IMR-90 (cell line): ENCODE measurements around the gene OPN4. TPM values are rescaled to one million over a fixed set of nuclear protein-coding genes. Genes with fewer than 3 reads are reported as not detected.

Experiments used
- ATAC-seq: fragments of 200-7000 bp; cut with Tn5 transposase; 2 replicates; pipeline ENCODE4 v1.9.1; 2020; ENCODE audit warnings: low read depth, mild to moderate bottlenecking, moderate library complexity
- BruUV-seq: library from RNA; stranded (reverse); fragments of 400-500 nt; replicated peaks from 2 replicates; lab custom pipeline; 2021; lab: Mats Ljungman, UMichigan
- CTCF ChIA-PET: fragments of 300-600 bp; formaldehyde crosslinking; extraction: SDS; loops from one replicate; lab custom pipeline; 2021; ENCODE audit warnings: antibody characterized with exemption; lab: Yijun Ruan, JAX
- POLR2A ChIA-PET: fragments of 300-600 bp; sonication (Branson Sonifier 250); formaldehyde crosslinking; loops from one replicate; lab custom pipeline; 2022; ENCODE audit warnings: antibody characterized with exemption; ENCODE audit not compliant: unreplicated experiment; lab: Charles Lee
- DNase-seq: peaks from one replicate; pipeline ENCODE4 v3.0.0; 2013
- H2AFZ ChIP-seq: replicated peaks from 2 replicates; pipeline ENCODE3; 2013; ENCODE audit warnings: low read length, mild to moderate bottlenecking; ENCODE audit not compliant: poor library complexity
- H2AK5ac ChIP-seq: 2 replicates; pipeline ENCODE4 v1.6.1; 2013; ENCODE audit warnings: low read depth, low read length, inconsistent platforms
- H2AK9ac ChIP-seq: replicated peaks from 2 replicates; pipeline ENCODE3; 2013; ENCODE audit warnings: mild to moderate bottlenecking, low read depth, low read length, moderate library complexity; ENCODE audit not compliant: poor library complexity
- H2BK120ac ChIP-seq: 2 replicates; pipeline ENCODE4 v1.6.1; 2013; ENCODE audit warnings: low read depth, low read length, inconsistent platforms
- H2BK15ac ChIP-seq: 3 replicates; pipeline ENCODE4 v1.6.1; 2013; ENCODE audit warnings: low read depth, low read length, inconsistent platforms
- H2BK20ac ChIP-seq: 2 replicates; pipeline ENCODE4 v1.6.1; 2013; ENCODE audit warnings: low read depth, mild to moderate bottlenecking, inconsistent platforms, low read length, moderate library complexity
- H2BK5ac ChIP-seq: 2 replicates; pipeline ENCODE4 v1.6.1; 2013; ENCODE audit warnings: mild to moderate bottlenecking, low read depth, low read length, inconsistent platforms; ENCODE audit not compliant: poor library complexity, severe bottlenecking
- H3K14ac ChIP-seq: replicated peaks from 2 replicates; pipeline ENCODE4 v1.6.1; 2013; ENCODE audit warnings: low read depth, low read length, inconsistent platforms
- H3K18ac ChIP-seq: 2 replicates; pipeline ENCODE4 v1.6.1; 2013; ENCODE audit warnings: low read depth, low read length, control low read depth
- H3K23ac ChIP-seq: 2 replicates; pipeline ENCODE4 v1.6.1; 2013; ENCODE audit warnings: low read depth, low read length, inconsistent platforms
- H3K27ac ChIP-seq: 2 replicates; pipeline ENCODE4 v1.5.1; 2013; ENCODE audit warnings: mild to moderate bottlenecking, control low read depth, low read length; ENCODE audit not compliant: insufficient read depth
- H3K27me3 ChIP-seq: 2 replicates; pipeline ENCODE4 v1.6.1; 2013; ENCODE audit warnings: low read length; ENCODE audit not compliant: control insufficient read depth, insufficient read depth
- H3K36me3 ChIP-seq: 2 replicates; pipeline ENCODE4 v1.6.1; 2013; ENCODE audit warnings: low read length, mixed read lengths; ENCODE audit not compliant: control insufficient read depth, insufficient read depth
- H3K4ac ChIP-seq: 2 replicates; pipeline ENCODE4 v1.6.1; 2013; ENCODE audit warnings: low read depth, low read length, inconsistent platforms
- H3K4me1 ChIP-seq: 2 replicates; pipeline ENCODE4 v1.6.1; 2013; ENCODE audit warnings: low read length, mixed read lengths; ENCODE audit not compliant: control insufficient read depth, insufficient read depth
- H3K4me2 ChIP-seq: 2 replicates; pipeline ENCODE4 v1.6.1; 2013; ENCODE audit warnings: low read depth, mild to moderate bottlenecking, control low read depth, low read length, moderate library complexity
- H3K4me3 ChIP-seq: 2 replicates; pipeline ENCODE4 v1.5.1; 2013; ENCODE audit warnings: low read depth, mild to moderate bottlenecking, control low read depth, low read length, moderate library complexity; ENCODE audit not compliant: insufficient read depth
- H3K56ac ChIP-seq: 2 replicates; pipeline ENCODE4 v1.6.1; 2013; ENCODE audit warnings: low read length, inconsistent platforms; ENCODE audit not compliant: insufficient read depth; ENCODE audit errors: extremely low read depth
- H3K79me1 ChIP-seq, 2 experiments: 2 replicates each; pipeline ENCODE4 v1.6.1; 2013; ENCODE audit warnings: low read length in 2 of 2, inconsistent platforms in 1 of 2, low read depth in 1 of 2
- H3K9ac ChIP-seq: 2 replicates; pipeline ENCODE4 v1.6.1; 2013; ENCODE audit warnings: low read depth, low read length, control low read depth
- H3K9me1 ChIP-seq: 2 replicates; pipeline ENCODE4 v1.6.1; 2013; ENCODE audit warnings: low read length, inconsistent platforms; ENCODE audit not compliant: insufficient read depth
- H3K9me3 ChIP-seq: 2 replicates; pipeline ENCODE4 v1.6.1; 2013; ENCODE audit warnings: low read length; ENCODE audit not compliant: control insufficient read depth, insufficient read depth
- H4K20me1 ChIP-seq: 2 replicates; pipeline ENCODE4 v1.6.1; 2013; ENCODE audit warnings: low read length, inconsistent platforms; ENCODE audit not compliant: insufficient read depth
- H4K5ac ChIP-seq: 2 replicates; pipeline ENCODE4 v1.6.1; 2013; ENCODE audit warnings: mild to moderate bottlenecking, low read depth, low read length, control low read depth
- H4K8ac ChIP-seq, 2 experiments: 2 replicates each; pipeline ENCODE4 v1.6.1; 2013; ENCODE audit warnings: low read depth in 2 of 2, low read length in 2 of 2, control low read depth in 1 of 2, inconsistent platforms in 1 of 2
- H4K91ac ChIP-seq: 2 replicates; pipeline ENCODE4 v1.6.1; 2013; ENCODE audit warnings: low read depth, low read length, inconsistent platforms; ENCODE audit not compliant: insufficient read depth
- BHLHE40 ChIP-seq: fragments of 150-350 bp; IDR thresholded peaks from 2 replicates; pipeline ENCODE4 v1.6.1; 2016; ENCODE audit warnings: mild to moderate bottlenecking, low read depth, low read length
- CEBPB ChIP-seq: IDR thresholded peaks from 2 replicates; pipeline ENCODE4 v1.6.1; 2012; ENCODE audit warnings: low read depth, low read length, improper control_type of control experiment
- CHD1 ChIP-seq: IDR thresholded peaks from 2 replicates; pipeline ENCODE4 v1.6.1; 2012; ENCODE audit warnings: low read depth, low read length, improper control_type of control experiment
- CTCF ChIP-seq: conservative IDR thresholded peaks from 2 replicates; pipeline ENCODE4 v1.5.1; 2012; ENCODE audit warnings: mild to moderate bottlenecking, low read depth, low read length, improper control_type of control experiment
- ELK1 ChIP-seq: fragments of 150-350 bp; IDR thresholded peaks from 2 replicates; pipeline ENCODE4 v1.6.1; 2016; ENCODE audit warnings: low read depth, mild to moderate bottlenecking, low read length, moderate library complexity, borderline replicate concordance
- FOS ChIP-seq: fragments of 150-350 bp; IDR thresholded peaks from 2 replicates; pipeline ENCODE4 v1.6.1; 2016; ENCODE audit warnings: low read depth, low read length
- MAFK ChIP-seq: IDR thresholded peaks from 2 replicates; pipeline ENCODE4 v1.6.1; 2012; ENCODE audit warnings: low read depth, low read length, improper control_type of control experiment
- NFE2L2 ChIP-seq: fragments of 150-350 bp; IDR thresholded peaks from 2 replicates; pipeline ENCODE4 v1.6.1; 2016; ENCODE audit warnings: low read depth, mild to moderate bottlenecking, low read length
- POLR2A ChIP-seq: IDR thresholded peaks from 2 replicates; pipeline ENCODE4 v1.6.1; 2012; ENCODE audit warnings: mild to moderate bottlenecking, low read depth, low read length
- RCOR1 ChIP-seq: IDR thresholded peaks from 2 replicates; pipeline ENCODE4 v1.6.1; 2012; ENCODE audit warnings: mild to moderate bottlenecking, low read length, improper control_type of control experiment; ENCODE audit not compliant: insufficient replicate concordance
- RFX5 ChIP-seq: IDR thresholded peaks from 2 replicates; pipeline ENCODE4 v1.8.0; 2012; ENCODE audit warnings: low read depth, mild to moderate bottlenecking, low read length, moderate library complexity
- SMC3 ChIP-seq: fragments of 150-350 bp; IDR thresholded peaks from 2 replicates; pipeline ENCODE4 v1.6.1; 2016; ENCODE audit warnings: low read depth, mild to moderate bottlenecking, antibody characterized with exemption, low read length, moderate library complexity
- USF2 ChIP-seq: fragments of 150-350 bp; IDR thresholded peaks from 2 replicates; pipeline ENCODE4 v1.6.1; 2017; ENCODE audit warnings: mild to moderate bottlenecking, antibody characterized with exemption, low read length, low read depth
- WGBS, 2 experiments: methylation state at CpG; one replicate each; pipeline versions ENCODE4 v1.1.5 to v1.1.7; 2013; ENCODE audit warnings: missing lambda C conversion rate in 2 of 2; ENCODE audit not compliant: insufficient read length in 1 of 2; ENCODE audit errors: extremely low coverage in 2 of 2; 5-methylcytosine and 5-hydroxymethylcytosine counted together
- dilution Hi-C: fragments of 300-500 bp; cut with HindIII; formaldehyde crosslinking; loops from one replicate; pipeline ENCODE4 v1.14.3; 2018; ENCODE audit warnings: low sequenced_read_pairs; ENCODE audit not compliant: unreplicated experiment
- in situ Hi-C: fragments of 300-500 bp; cut with MboI; formaldehyde crosslinking; loops from 3 replicates; pipeline ENCODE4 v1.14.3; 2019; ENCODE audit warnings: low sequenced_read_pairs, inconsistent platforms, mixed read lengths
- intact Hi-C: fragments of 100-400 bp; cut with micrococcal nuclease; formaldehyde crosslinking; loops from 2 replicates; pipeline ENCODE4 v1.10.0; 2022
- polyA plus RNA-seq, 3 experiments: library from polyadenylated mRNA; depleted of rRNA; stranded (reverse); fragments of >200 nt; gene quantifications; 2 replicates each; pipeline ENCODE4 v1.2.3, GENCODE V29; 2012; ENCODE audit warnings: low replicate concordance in 1 of 3
- total RNA-seq: library from RNA; depleted of rRNA; stranded (reverse); fragments of >200 nt; gene quantifications from 2 replicates; pipeline ENCODE4 v1.2.3, GENCODE V29; 2012

The OPN4 gene
- total and polyA plus RNA-seq, 2 of the 4 experiments (the other 2 are of a cell fraction) = 0.03 TPM; not detected in 1

DNA sequence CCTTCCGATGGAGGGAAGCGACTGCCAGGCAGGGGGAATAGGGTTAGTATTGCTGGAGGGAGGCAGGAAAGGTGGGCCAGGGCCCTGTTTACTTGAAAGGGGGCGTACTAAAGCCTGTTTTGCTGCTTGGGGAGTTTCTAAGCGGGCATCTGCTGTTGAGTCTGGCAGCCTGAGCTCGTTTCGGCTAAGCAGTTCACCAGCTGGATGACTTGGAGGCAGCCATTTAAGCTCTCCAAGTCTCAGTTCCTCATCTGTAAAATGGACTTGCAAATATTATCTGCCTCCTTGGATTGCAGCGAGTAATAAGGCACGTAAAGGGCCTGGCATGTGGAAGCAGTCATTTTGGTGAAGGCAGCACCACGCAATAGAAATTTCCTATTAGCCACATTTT is 58.0 kb downstream of the OPN4 start:
- Histone ChIP-seq H3K9me3 (no peaks in the 10 kb centered on the region), H2BK120ac (peak overlapping the region; percentile 39; the same call in 1 of the 2 replicates), H3K4me2 (peak overlapping the region; percentile 92), H3K4me1 (peaks cover 8% of the 10 kb centered on the region), H3K14ac (peak overlapping the region; percentile 53), H2BK5ac (peak overlapping the region; percentile 56), H3K79me1 (peaks cover 0 to 10% of the 10 kb centered on the region in 2 experiments; a peak in 2 of 4 replicates), H3K27me3 (no peaks in the 10 kb centered on the region), H3K9me1 (peaks cover 3% of the 10 kb centered on the region; the same call in 1 of the 2 replicates), H3K23ac (peak overlapping the region; percentile 89), H2AK5ac (no peak overlapping the region), H3K4ac (peak overlapping the region; percentile 32), H3K27ac (peak overlapping the region; percentile 70), H3K4me3 (peak overlapping the region; percentile 51), H2BK20ac (no peak overlapping the region), H4K91ac (peak overlapping the region; percentile 26; the same call in 1 of the 2 replicates), H3K36me3 (no peaks in the 10 kb centered on the region), H2AFZ (peak overlapping the region; percentile 100), H4K8ac (peak overlapping the region; percentile 51 to 79), H4K20me1 (no peaks in the 10 kb centered on the region), H3K56ac (peak overlapping the region; percentile 40; the same call in 1 of the 2 replicates), H3K9ac (peak overlapping the region; percentile 55), H2AK9ac (peak overlapping the region; percentile 56), H3K18ac (peak overlapping the region; percentile 24), H4K5ac (peak overlapping the region; percentile 87), H2BK15ac (no peak overlapping the region)
- ATAC-seq = no peak; the same call in 1 of the 2 replicates
- BruUV-seq = no TSS peak
- CTCF ChIA-PET = interaction anchor here (0.5 kb wide), 1 partner anchor 227 kb away, joined by 3 read pairs; no protein-coding TSS in a partner anchor
- dilution Hi-C loops = no loop called here
- 36% methylated on average over 4 of the region's 9 CpGs; no CpG with 5 or more reads in 1 of the 2 experiments for WGBS, 2 experiments
- POLR2A ChIA-PET = interaction anchor here (0.7 kb wide), 1 partner anchor 376 kb away, joined by 4 read pairs; no protein-coding TSS in a partner anchor
- no peak for DNase-seq
- TF ChIP-seq CHD1 = no peak
- TF ChIP-seq MAFK = no peak
- no peak for TF ChIP-seq RCOR1
- TF ChIP-seq BHLHE40 = no peak
- TF ChIP-seq FOS = no peak
- TF ChIP-seq RFX5 = no peak
- no peak for TF ChIP-seq SMC3
- no peak for TF ChIP-seq USF2
- no peak for TF ChIP-seq ELK1
- no peak for TF ChIP-seq POLR2A
- TF ChIP-seq NFE2L2 = no peak
- TF ChIP-seq CEBPB = no peak
- no peak for TF ChIP-seq CTCF
- intact Hi-C loops = no loop called here
- in situ Hi-C loops = no loop called here
